ENCODE results near the gene SPATA9. TPM values are rescaled to one million over a fixed set of nuclear protein-coding genes. Genes with fewer than 3 reads are reported as not detected.

The SPATA9 gene
- total and polyA plus RNA-seq, 11 donors: 0.17 to 0.99 (median 0.53) TPM; not detected in 7

- peak; percentile 14 to 73 (median 28) for DNase-seq
- TF ChIP-seq POLR2A (IDR thresholded peaks at IDR 0.05): no peak
- peak in 1 of 12 donors; percentile 8 for TF ChIP-seq CTCF (IDR thresholded peaks at IDR 0.05)
- peak overlapping the region; percentile 30 to 74 (median 58) for H3K4me3 ChIP-seq
- H3K4me1 ChIP-seq: peaks cover 0 to 36% (median 17%) of the 10 kb centered on the region in 12 donors
- no peaks in the 10 kb centered on the region for H3K27me3 ChIP-seq
- intact Hi-C loops (cut with DNase I): loop anchor here in 1 of 10 donors (2.0 kb wide), 1 partner anchor 66 kb away; the partner anchor contains the start of genes ARSK and SKIC3
- 4 to 7% (median 5%) methylated on average over 37 to 92 of the region's 92 CpGs for WGBS, 4 donors
- H3K9me3 ChIP-seq: no peaks in the 10 kb centered on the region
- ATAC-seq: peak in 3 of 4 donors; percentile 47 to 66 (median 52)
- H3K36me3 ChIP-seq: no peaks in the 10 kb centered on the region
- H3K27ac ChIP-seq: peak overlapping the region in 1 of 12 donors; percentile 53
These were observed 61.6 kb downstream of the SPATA9 start for GRCh38 chr5:95620870-95621838.

- Histone ChIP-seq H3K27ac (peak within 1 kb of the TSS in 1 of 12 donors; percentile 53), H3K9me3 (no peaks in the 10 kb centered on the region)
These were observed 62.5 kb downstream of the SPATA9 start, which contains the start of gene GPR150 for GRCh38 chr5:95620030-95620869. TSS of gene GPR150 (plus strand) at chr5:95620087. CDS start at chr5:95620276, 189 bp downstream.

GRCh38 chr5:95619514-95620029 is 63.2 kb downstream of the SPATA9 start:
- Histone ChIP-seq H3K4me1 (peaks cover 0 to 36% (median 17%) of the 10 kb centered on the region in 12 donors), H3K9me3 (peaks cover 0 to under 1% (median 0%) of the 10 kb centered on the region in 12 donors), H3K27me3 (no peaks in the 10 kb centered on the region), H3K27ac (no peak overlapping the region), H3K36me3 (no peaks in the 10 kb centered on the region), H3K4me3 (peak overlapping the region; percentile 30 to 74 (median 58))
- TF ChIP-seq CTCF (IDR thresholded peaks at IDR 0.05) (no peak), POLR2A (IDR thresholded peaks at IDR 0.05) (no peak)
- peak in 2 of 4 donors; percentile 6 to 25 for ATAC-seq
- intact Hi-C loops (cut with DNase I): loop anchor here in 1 of 10 donors (2.0 kb wide), 1 partner anchor 65 kb away; the partner anchor contains the start of genes ARSK and SKIC3
- DNase-seq: no peak
- 13 to 15% (median 14%) methylated on average over 19 of the region's 19 CpGs for WGBS, 4 donors

More at GRCh38 chr5:95620030-95620869, 62.5 kb downstream of the SPATA9 start, which contains the start of gene GPR150:
- no peak for TF ChIP-seq POLR2A (IDR thresholded peaks at IDR 0.05)
- peak in 1 of 12 donors; percentile 3 for TF ChIP-seq CTCF (IDR thresholded peaks at IDR 0.05)
- ATAC-seq (peak; percentile 46 to 74 (median 66)), DNase-seq (peak; percentile 26 to 82 (median 54))
- no peaks in the 10 kb centered on the region for H3K36me3 ChIP-seq
- H3K4me3 ChIP-seq: peak within 1 kb of the TSS; percentile 30 to 74 (median 58)
- H3K4me1 ChIP-seq: peaks cover 0 to 36% (median 17%) of the 10 kb centered on the region in 12 donors
- 1 to 5% (median 2%) methylated on average over 23 to 85 of the region's 85 CpGs for WGBS, 4 donors
- no peaks in the 10 kb centered on the region for H3K27me3 ChIP-seq
- intact Hi-C loops (cut with DNase I): loop anchor here in 1 of 10 donors (2.0 kb wide), 1 partner anchor 65 kb away; the partner anchor contains the start of genes ARSK and SKIC3
